Glutamatergic neuron (in vitro differentiated cells): Measurements from ENCODE around the gene CACNA1H. TPM values are rescaled to one million over a fixed set of nuclear protein-coding genes. Genes with fewer than 3 reads are reported as not detected.
A peak's percentile ranks its signal among the peaks of the same experiment; 100 is the strongest.

Experiments
- DNase-seq: peaks from one replicate; pipeline ENCODE4 v3.0.0; 2022
- H3K27ac Mint-ChIP-seq: one replicate; pipeline ENCODE4 v1.8.0; 2020; ENCODE audit warnings: mild to moderate bottlenecking, mixed read lengths, inconsistent platforms; ENCODE audit not compliant: unreplicated experiment
- H3K27me3 Mint-ChIP-seq: one replicate; pipeline ENCODE4 v1.8.0; 2020; ENCODE audit warnings: mild to moderate bottlenecking, moderate library complexity, mixed read lengths, inconsistent platforms; ENCODE audit not compliant: unreplicated experiment
- H3K36me3 Mint-ChIP-seq: one replicate; pipeline ENCODE4 v1.8.0; 2020; ENCODE audit warnings: mild to moderate bottlenecking, mixed read lengths, inconsistent platforms; ENCODE audit not compliant: unreplicated experiment
- H3K4me1 Mint-ChIP-seq: one replicate; pipeline ENCODE4 v1.8.0; 2020; ENCODE audit warnings: mild to moderate bottlenecking, low read depth, mixed read lengths, inconsistent platforms; ENCODE audit not compliant: unreplicated experiment
- H3K4me3 Mint-ChIP-seq: one replicate; pipeline ENCODE4 v1.8.0; 2020; ENCODE audit warnings: mild to moderate bottlenecking, mixed read lengths, inconsistent platforms; ENCODE audit not compliant: unreplicated experiment
- H3K9me3 Mint-ChIP-seq: one replicate; pipeline ENCODE4 v1.8.0; 2020; ENCODE audit warnings: mild to moderate bottlenecking, moderate library complexity, mixed read lengths, inconsistent platforms; ENCODE audit not compliant: unreplicated experiment
- total RNA-seq: library from RNA; stranded (reverse); fragmentation: NEBNext Ultra II Directional; extraction: Animal tissue kit (Norgen Biotek cat#: 25700); gene quantifications from one replicate; pipeline ENCODE4 v1.2.1, GENCODE V29; 2021; ENCODE audit not compliant: unreplicated experiment
- TF ChIP-seq, protein P1 (sequence below): fragments of 200-600 bp; sonication (generic); IDR thresholded peaks from one replicate; pipeline ENCODE4 v1.5.0; 2021; ENCODE audit not compliant: partially characterized antibody, unreplicated experiment

Gene CACNA1H
- total RNA-seq, 1 donor from 2014 or later: 161 TPM

DNA sequence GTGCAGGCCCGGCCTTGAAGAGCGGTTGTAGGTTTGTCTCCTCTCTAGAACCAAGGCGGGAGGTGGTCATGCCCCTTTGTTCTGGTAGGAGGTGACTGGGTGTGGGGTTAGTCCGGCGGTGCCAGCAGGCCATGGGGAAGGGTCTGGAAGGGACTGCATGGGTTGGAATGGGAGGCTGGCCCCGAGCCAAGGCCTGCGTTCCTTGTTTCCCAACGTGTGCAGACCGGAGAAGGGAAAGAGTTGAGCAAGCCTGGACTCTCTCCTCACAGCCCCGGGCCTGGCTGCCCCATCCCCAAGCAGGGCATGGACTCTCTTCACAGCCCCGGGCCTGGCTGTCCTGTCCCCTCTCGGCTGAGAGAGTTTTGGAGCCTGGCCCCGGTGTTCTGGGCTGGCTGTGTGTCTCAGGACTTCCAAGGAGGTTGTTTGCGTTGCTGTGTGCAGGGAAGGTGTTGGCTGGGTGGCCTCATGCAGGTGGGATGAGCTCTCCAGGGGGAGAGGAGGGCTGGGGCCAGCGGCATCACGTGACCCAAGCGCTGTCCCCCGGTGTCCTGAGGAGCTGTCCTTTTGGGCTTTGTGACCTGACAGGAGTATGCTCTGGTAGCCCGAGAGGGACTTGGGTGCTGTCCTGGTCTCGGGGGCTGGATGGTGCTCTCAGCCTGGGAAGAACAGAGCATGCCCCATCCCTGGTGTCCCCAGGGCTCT, 2.6 kb downstream of the CACNA1H start:
- Mint-ChIP-seq H3K4me3 (peak overlapping the region; percentile 78), H3K27ac (no peak overlapping the region), H3K36me3 (no peaks in the 10 kb centered on the region), H3K9me3 (peaks cover 12% of the 10 kb centered on the region), H3K27me3 (peaks cover 6% of the 10 kb centered on the region), H3K4me1 (peaks cover 11% of the 10 kb centered on the region)
- DNase-seq: no peak
- TF ChIP-seq, protein P1, sequence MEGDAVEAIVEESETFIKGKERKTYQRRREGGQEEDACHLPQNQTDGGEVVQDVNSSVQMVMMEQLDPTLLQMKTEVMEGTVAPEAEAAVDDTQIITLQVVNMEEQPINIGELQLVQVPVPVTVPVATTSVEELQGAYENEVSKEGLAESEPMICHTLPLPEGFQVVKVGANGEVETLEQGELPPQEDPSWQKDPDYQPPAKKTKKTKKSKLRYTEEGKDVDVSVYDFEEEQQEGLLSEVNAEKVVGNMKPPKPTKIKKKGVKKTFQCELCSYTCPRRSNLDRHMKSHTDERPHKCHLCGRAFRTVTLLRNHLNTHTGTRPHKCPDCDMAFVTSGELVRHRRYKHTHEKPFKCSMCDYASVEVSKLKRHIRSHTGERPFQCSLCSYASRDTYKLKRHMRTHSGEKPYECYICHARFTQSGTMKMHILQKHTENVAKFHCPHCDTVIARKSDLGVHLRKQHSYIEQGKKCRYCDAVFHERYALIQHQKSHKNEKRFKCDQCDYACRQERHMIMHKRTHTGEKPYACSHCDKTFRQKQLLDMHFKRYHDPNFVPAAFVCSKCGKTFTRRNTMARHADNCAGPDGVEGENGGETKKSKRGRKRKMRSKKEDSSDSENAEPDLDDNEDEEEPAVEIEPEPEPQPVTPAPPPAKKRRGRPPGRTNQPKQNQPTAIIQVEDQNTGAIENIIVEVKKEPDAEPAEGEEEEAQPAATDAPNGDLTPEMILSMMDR: no peak

GRCh38 chr16:1156055-1156982, 3.4 kb downstream of the CACNA1H start:
- peaks cover 9% of the 10 kb centered on the region for H3K4me1 Mint-ChIP-seq
- TF ChIP-seq, protein P1: no peak
- DNase-seq: no peak
- H3K9me3 Mint-ChIP-seq: peaks cover 7% of the 10 kb centered on the region
- no peak overlapping the region for H3K4me3 Mint-ChIP-seq
- H3K27ac Mint-ChIP-seq: no peak overlapping the region
- H3K27me3 Mint-ChIP-seq: peaks cover 4% of the 10 kb centered on the region
- no peaks in the 10 kb centered on the region for H3K36me3 Mint-ChIP-seq

DNA sequence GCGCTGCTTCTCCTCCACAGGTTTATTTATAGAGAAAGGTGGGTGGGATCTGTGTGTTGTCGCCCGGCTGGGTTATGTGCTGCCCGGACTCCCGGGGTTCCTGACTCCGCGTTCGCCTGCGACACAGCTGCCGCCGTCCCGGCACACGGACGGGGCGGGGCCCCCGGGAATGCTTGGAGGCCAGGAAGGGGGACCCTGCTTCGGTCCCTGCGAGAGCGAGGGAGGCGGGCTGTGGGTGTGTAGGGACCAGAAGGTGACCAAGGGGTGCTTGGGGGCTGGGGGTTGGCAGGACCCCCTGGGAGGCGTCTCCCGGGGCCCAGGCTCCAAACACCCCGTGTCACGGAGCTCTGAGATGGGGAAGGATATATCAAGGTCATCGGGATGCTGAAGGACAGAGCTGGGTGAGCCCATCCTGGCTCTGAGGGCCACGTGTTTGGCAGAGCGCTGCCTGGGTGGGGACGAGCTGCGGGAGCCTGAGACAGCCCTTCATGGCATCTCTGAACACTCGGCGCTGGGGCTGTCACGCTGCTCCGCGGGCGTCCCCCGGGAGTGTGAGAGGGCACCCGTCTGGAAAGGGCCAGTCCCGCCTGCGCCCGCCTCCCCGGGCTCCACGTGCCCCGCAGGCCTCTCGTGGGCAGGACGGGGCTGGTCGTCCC, 4.2 kb downstream of the CACNA1H start:
- no peak for DNase-seq
- Mint-ChIP-seq H3K4me1 (peaks cover 9% of the 10 kb centered on the region), H3K27me3 (peaks cover 4% of the 10 kb centered on the region), H3K9me3 (peaks cover 4% of the 10 kb centered on the region), H3K27ac (no peak overlapping the region), H3K4me3 (no peak overlapping the region), H3K36me3 (no peaks in the 10 kb centered on the region)
- TF ChIP-seq, protein P1: no peak

- Mint-ChIP-seq H3K27ac (no peak overlapping the region), H3K36me3 (no peaks in the 10 kb centered on the region), H3K9me3 (peaks cover 4% of the 10 kb centered on the region), H3K27me3 (peaks cover 4% of the 10 kb centered on the region), H3K4me1 (peaks cover 9% of the 10 kb centered on the region), H3K4me3 (peak overlapping the region; percentile 42)
- TF ChIP-seq, protein P1: no peak
- no peak for DNase-seq
Measured at GRCh38 chr16:1157639-1158455, 4.9 kb downstream of the CACNA1H start.
